ENCODE measurements around the gene LKAAEAR1. TPM values are rescaled to one million over a fixed set of nuclear protein-coding genes. Genes with fewer than 3 reads are reported as not detected.
A peak's percentile ranks its signal among the peaks of the same experiment; 100 is the strongest.

The LKAAEAR1 gene
- total and polyA plus RNA-seq, 2 of the 13 experiments (the other 11 are each of a cell fraction or from before 2014, with no cell fraction given), result not detected

- 0 out of 2 replicates have a peak, but pooled peaks have one; percentile 9 for TF ChIP-seq RERE (CRISPR knock-in tag; IDR thresholded peaks at IDR 0.05; ENCODE audit: low read depth)
- TF ChIP-seq ZBTB49 (CRISPR knock-in tag; IDR thresholded peaks at IDR 0.05; ENCODE audit: borderline replicate concordance), result peak; percentile 67; the same call in 1 of the 2 replicates
- no peak for TF ChIP-seq PAX8 (CRISPR knock-in tag; IDR thresholded peaks at IDR 0.05; ENCODE audit: borderline replicate concordance)
- no peak for TF ChIP-seq GZF1 (CRISPR knock-in tag; IDR thresholded peaks at IDR 0.05)
- TF ChIP-seq ZNF687 (CRISPR knock-in tag; IDR thresholded peaks at IDR 0.05), result peak; percentile 70
- no peak for TF ChIP-seq ZNF782 (CRISPR knock-in tag; IDR thresholded peaks at IDR 0.05; ENCODE audit: borderline replicate concordance)
- no peak for TF ChIP-seq FOXJ3 (CRISPR knock-in tag; IDR thresholded peaks at IDR 0.05; ENCODE audit: borderline replicate concordance)
- TF ChIP-seq ZFAT (CRISPR knock-in tag; conservative IDR thresholded peaks at IDR 0.05), result no peak
- TF ChIP-seq EHMT2 (IDR thresholded peaks at IDR 0.05; ENCODE audit: borderline replicate concordance, low read depth, low read length), result no peak
- TF ChIP-seq ZNF296 (CRISPR knock-in tag; conservative IDR thresholded peaks at IDR 0.05), result peak; percentile 64; the same call in 1 of the 2 replicates
- TF ChIP-seq FOXO4 (CRISPR knock-in tag; conservative IDR thresholded peaks at IDR 0.05), result no peak
- TF ChIP-seq ZNF775 (CRISPR knock-in tag; IDR thresholded peaks at IDR 0.05; ENCODE audit: borderline replicate concordance), result no peak
Observed at GRCh38 chr20:64040231-64041039, 43.8 kb downstream of the LKAAEAR1 start (continued).

Data from HepG2 (cell line).